GM12878 (cell line): Measurements from ENCODE around the gene ITSN2. TPM values are rescaled to one million over a fixed set of nuclear protein-coding genes. Genes with fewer than 3 reads are reported as not detected.
A peak's percentile ranks its signal among the peaks of the same experiment; 100 is the strongest.

Experiments
- ATAC-seq: fragments of 200-7000 bp; cut with Tn5 transposase; 3 replicates; pipeline ENCODE4 v1.9.1; 2020; ENCODE audit warnings: mild to moderate bottlenecking, moderate library complexity
- BruUV-seq: library from RNA; stranded (reverse); fragments of 400-500 nt; replicated peaks from 2 replicates; lab custom pipeline; 2021; lab: Mats Ljungman, UMichigan
- CTCF ChIA-PET: fragments of 300-600 bp; sonication (Branson Sonifier 250); formaldehyde crosslinking; extraction: SDS; loops from one replicate; lab custom pipeline; 2021; ENCODE audit warnings: inconsistent platforms; lab: Yijun Ruan, JAX
- POLR2A ChIA-PET: fragments of 350-600 bp; formaldehyde crosslinking; extraction: SDS; loops from one replicate; lab custom pipeline; 2021; ENCODE audit warnings: inconsistent platforms; lab: Charles Lee
- RAD21 ChIA-PET: fragments of 300-600 bp; sonication (Branson Sonifier 250); formaldehyde crosslinking; loops from one replicate; lab custom pipeline; 2023; ENCODE audit warnings: antibody characterized with exemption; ENCODE audit not compliant: unreplicated experiment; lab: Charles Lee
- SMC1A ChIA-PET: fragments of 300-600 bp; sonication (Branson Sonifier 250); formaldehyde crosslinking; loops from one replicate; lab custom pipeline; 2023; ENCODE audit not compliant: unreplicated experiment, uncharacterized antibody; lab: Charles Lee
- DNase-seq: peaks from one replicate; pipeline ENCODE4 v3.0.0-alpha.2; 2011; ENCODE audit warnings: low read depth, low spot score
- FAIRE-seq: peaks from 3 replicates; lab custom pipeline; 2011; peaks lifted over from hg19 to GRCh38; lab: Jason Lieb, UNC
- H2AFZ ChIP-seq: 2 replicates; pipeline ENCODE4 v1.6.0; 2011; ENCODE audit warnings: low read depth, low read length, control low read depth; ENCODE audit not compliant: control insufficient read depth
- H3K27ac ChIP-seq: 2 replicates; pipeline ENCODE4 v1.5.1; 2011; ENCODE audit warnings: control low read depth; ENCODE audit not compliant: control insufficient read depth, insufficient read depth
- H3K27me3 ChIP-seq, 2 experiments: replicated peaks in 1 of 2; 2 replicates each; pipeline versions ENCODE4 v1.6.0 to v1.6.1; 2011; ENCODE audit warnings: low read length in 1 of 2; ENCODE audit not compliant: control insufficient read depth in 2 of 2, insufficient read depth in 2 of 2
- H3K36me3 ChIP-seq, 2 experiments: 2 replicates each; pipeline ENCODE4 v1.5.1; 2011; ENCODE audit warnings: low read length in 1 of 2; ENCODE audit not compliant: control insufficient read depth in 2 of 2, insufficient read depth in 2 of 2
- H3K4me1 ChIP-seq: 2 replicates; pipeline ENCODE4 v1.6.1; 2011; ENCODE audit warnings: mild to moderate bottlenecking, low read length, moderate library complexity, mixed read lengths; ENCODE audit not compliant: control insufficient read depth, insufficient read depth
- H3K4me2 ChIP-seq: 2 replicates; pipeline ENCODE4 v1.6.0; 2011; ENCODE audit warnings: control low read depth; ENCODE audit not compliant: control insufficient read depth, insufficient read depth
- H3K4me3 ChIP-seq: fragments of 200-600 bp; sonication (generic); 2 replicates; pipeline ENCODE4 v1.5.1; 2016
- H3K79me2 ChIP-seq: 2 replicates; pipeline ENCODE4 v1.6.0; 2011; ENCODE audit warnings: low read length; ENCODE audit not compliant: control insufficient read depth, insufficient read depth
- H3K9ac ChIP-seq: 2 replicates; pipeline ENCODE4 v1.8.0; 2011; ENCODE audit warnings: low read length, control low read depth, mixed read lengths; ENCODE audit not compliant: control insufficient read depth, insufficient read depth
- H3K9me3 ChIP-seq: replicated peaks from 3 replicates; pipeline ENCODE4 v1.5.1; 2011; ENCODE audit warnings: mild to moderate bottlenecking, low read length; ENCODE audit not compliant: control insufficient read depth, insufficient read depth
- H4K20me1 ChIP-seq: 2 replicates; pipeline ENCODE4 v1.6.0; 2011; ENCODE audit not compliant: control insufficient read depth, insufficient read depth
- ASH2L ChIP-seq: fragments of 300-600, 200-600 bp; sonication (generic); IDR thresholded peaks from 2 replicates; pipeline ENCODE4 v1.6.1; 2017; ENCODE audit warnings: low read depth, mild to moderate bottlenecking, borderline replicate concordance
- BRCA1 ChIP-seq: IDR thresholded peaks from 2 replicates; pipeline ENCODE4 v1.6.1; 2011; ENCODE audit warnings: low read depth, low read length, improper control_type of control experiment
- CEBPB ChIP-seq, 2 experiments: fragments of 150-350 bp in 1 of 2; IDR thresholded peaks; 2 replicates each; pipeline ENCODE4 v1.6.1; 2012 to 2014; ENCODE audit warnings: low read depth in 2 of 2, low read length in 2 of 2, borderline replicate concordance in 1 of 2, inconsistent platforms in 1 of 2
- EZH2 ChIP-seq: IDR thresholded peaks from 2 replicates; pipeline ENCODE4 v1.6.1; 2012; ENCODE audit warnings: low read depth, mild to moderate bottlenecking, control low read depth, inconsistent platforms, low read length, borderline replicate concordance; ENCODE audit not compliant: control insufficient read depth
- GABPA ChIP-seq: IDR thresholded peaks from 2 replicates; pipeline ENCODE4 v1.6.1; 2014; ENCODE audit warnings: antibody characterized with exemption, low read depth, mild to moderate bottlenecking, inconsistent platforms
- IKZF2 ChIP-seq, 2 experiments: fragments of 450-650 bp; IDR thresholded peaks; 2 replicates each; pipeline ENCODE4 v1.6.1; 2017; ENCODE audit warnings: mild to moderate bottlenecking in 2 of 2, moderate library complexity in 2 of 2
- JUNB ChIP-seq: IDR thresholded peaks from 2 replicates; pipeline ENCODE4 v1.6.1; 2016; ENCODE audit warnings: antibody characterized with exemption, mild to moderate bottlenecking
- NRF1 ChIP-seq: conservative IDR thresholded peaks from 2 replicates; pipeline ENCODE4 v1.6.1; 2011; ENCODE audit warnings: mild to moderate bottlenecking, low read depth, low read length, improper control_type of control experiment
- POLR2A ChIP-seq: IDR thresholded peaks from 2 replicates; pipeline ENCODE4 v1.6.1; 2011; ENCODE audit warnings: low read depth, mild to moderate bottlenecking, low read length
- RB1 ChIP-seq: fragments of 450-650 bp; formaldehyde crosslinking; IDR thresholded peaks from 2 replicates; pipeline ENCODE4 v1.6.1; 2017; ENCODE audit warnings: mild to moderate bottlenecking, borderline replicate concordance
- RUNX3 ChIP-seq: IDR thresholded peaks from 2 replicates; pipeline ENCODE4 v1.6.1; 2012; ENCODE audit warnings: low read length, inconsistent platforms
- SKIL ChIP-seq: fragments of 450-650 bp; IDR thresholded peaks from 2 replicates; pipeline ENCODE4 v1.6.1; 2017; ENCODE audit warnings: mild to moderate bottlenecking, low read depth, inconsistent platforms; ENCODE audit not compliant: poor library complexity, severe bottlenecking
- SREBF2 ChIP-seq: IDR thresholded peaks from 2 replicates; pipeline ENCODE4 v1.6.1; 2012; ENCODE audit warnings: mild to moderate bottlenecking, low read length
- SRF ChIP-seq, 2 experiments: IDR thresholded peaks; 2 replicates each; pipeline ENCODE4 v1.6.1; 2011; ENCODE audit warnings: low read depth in 2 of 2, low read length in 2 of 2, mild to moderate bottlenecking in 1 of 2, moderate library complexity in 1 of 2
- WRNIP1 ChIP-seq: IDR thresholded peaks from 2 replicates; pipeline ENCODE4 v1.6.1; 2011; ENCODE audit warnings: low read depth, low read length, improper control_type of control experiment, borderline replicate concordance
- ZNF622 ChIP-seq: fragments of 450-650 bp; IDR thresholded peaks from 2 replicates; pipeline ENCODE4 v1.6.1; 2017; ENCODE audit warnings: mild to moderate bottlenecking, inconsistent platforms
- WGBS: methylation state at CpG from one replicate; pipeline ENCODE4 v1.1.6; 2016; ENCODE audit warnings: low lambda C conversion rate; ENCODE audit not compliant: insufficient replicate concordance, insufficient coverage; ENCODE audit errors: missing lambda C conversion rate; 5-methylcytosine and 5-hydroxymethylcytosine counted together
- in situ Hi-C: fragments of 300-500 bp; cut with MboI; formaldehyde crosslinking; loops from 9 replicates; pipeline ENCODE4 v1.14.3; 2018; ENCODE audit warnings: mixed read lengths
- intact Hi-C: fragments of 100-400 bp; cut with micrococcal nuclease; formaldehyde crosslinking; loops from one replicate; pipeline ENCODE4 v1.14.2; 2022; ENCODE audit not compliant: unreplicated experiment
- polyA plus RNA-seq, 11 experiments: library from polyadenylated mRNA; depleted of rRNA in 4 of 11; unstranded in 6 of 11; stranded (reverse) in 5 of 11; fragments of >200 nt; fragmentation: Nextera tagmentation in 4 of 11; fragmentation: Illumina TruSeq in 1 of 11; extraction: Ambion mirVana in 4 of 11; extraction: Trizol in 1 of 11; gene quantifications; 1 replicate in 1 of 11; 2 replicates in 10 of 11; pipeline versions ENCODE4 v1.2.1 to v1.2.3, GENCODE V29; 2011 to 2016; ENCODE audit warnings: inconsistent platforms in 2 of 11, missing spikeins in 2 of 11, low read depth in 1 of 11
- total RNA-seq, 4 experiments: library from RNA; depleted of rRNA in 3 of 4; stranded (reverse); fragments of >200 nt in 3 of 4; fragmentation: Illumina TruSeq in 1 of 4; extraction: Trizol in 1 of 4; gene quantifications; 2 replicates each; pipeline versions ENCODE4 v1.2.1 to v1.2.3, GENCODE V29; 2013 to 2021
- TF ChIP-seq, protein P1 (sequence below): fragments of 450-650 bp; IDR thresholded peaks from 2 replicates; pipeline ENCODE4 v1.6.1; 2017; ENCODE audit warnings: mild to moderate bottlenecking
- TF ChIP-seq, protein P2 (sequence below): IDR thresholded peaks from 2 replicates; pipeline ENCODE4 v1.6.1; 2011; ENCODE audit warnings: mild to moderate bottlenecking, low read depth, low read length, moderate library complexity; ENCODE audit not compliant: insufficient replicate concordance
- TF ChIP-seq, protein P3 (sequence below): IDR thresholded peaks from 2 replicates; pipeline ENCODE4 v1.6.1; 2012; ENCODE audit warnings: low read depth, low read length, improper control_type of control experiment

ITSN2 gene
- total and polyA plus RNA-seq, 10 of the 15 experiments (the other 5 are each of a cell fraction or from before 2014, with no cell fraction given) = 20.5 to 80.0 (median 54.7) TPM

- in situ Hi-C loops (no loop called here), intact Hi-C loops (no loop called here)
- FAIRE-seq = no peak
- Histone ChIP-seq H3K4me1 (peaks cover 14% of the 10 kb centered on the region), H4K20me1 (no peaks in the 10 kb centered on the region), H3K36me3 (peaks cover 6 to 8% of the 10 kb centered on the region in 2 experiments; a peak in 3 of 4 replicates), H3K4me2 (peak overlapping the region; percentile 18; the same call in 1 of the 2 replicates), H3K9ac (no peak overlapping the region), H3K27me3 (no peaks in the 10 kb centered on the region), H3K79me2 (no peaks in the 10 kb centered on the region), H2AFZ (no peak overlapping the region), H3K9me3 (no peaks in the 10 kb centered on the region), H3K4me3 (no peak overlapping the region), H3K27ac (peak overlapping the region; percentile 13; the same call in 1 of the 2 replicates)
- no peak for TF ChIP-seq SKIL
- TF ChIP-seq WRNIP1 = no peak
- no peak for TF ChIP-seq IKZF2 (IDR thresholded peaks at IDR 0.05)
- TF ChIP-seq, protein P1, sequence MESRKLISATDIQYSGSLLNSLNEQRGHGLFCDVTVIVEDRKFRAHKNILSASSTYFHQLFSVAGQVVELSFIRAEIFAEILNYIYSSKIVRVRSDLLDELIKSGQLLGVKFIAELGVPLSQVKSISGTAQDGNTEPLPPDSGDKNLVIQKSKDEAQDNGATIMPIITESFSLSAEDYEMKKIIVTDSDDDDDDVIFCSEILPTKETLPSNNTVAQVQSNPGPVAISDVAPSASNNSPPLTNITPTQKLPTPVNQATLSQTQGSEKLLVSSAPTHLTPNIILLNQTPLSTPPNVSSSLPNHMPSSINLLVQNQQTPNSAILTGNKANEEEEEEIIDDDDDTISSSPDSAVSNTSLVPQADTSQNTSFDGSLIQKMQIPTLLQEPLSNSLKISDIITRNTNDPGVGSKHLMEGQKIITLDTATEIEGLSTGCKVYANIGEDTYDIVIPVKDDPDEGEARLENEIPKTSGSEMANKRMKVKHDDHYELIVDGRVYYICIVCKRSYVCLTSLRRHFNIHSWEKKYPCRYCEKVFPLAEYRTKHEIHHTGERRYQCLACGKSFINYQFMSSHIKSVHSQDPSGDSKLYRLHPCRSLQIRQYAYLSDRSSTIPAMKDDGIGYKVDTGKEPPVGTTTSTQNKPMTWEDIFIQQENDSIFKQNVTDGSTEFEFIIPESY = no peak
- no peak for TF ChIP-seq RUNX3
- no peak for TF ChIP-seq SRF (IDR thresholded peaks at IDR 0.05; ENCODE audit: low read depth in 2 of 2, low read length in 2 of 2)
- TF ChIP-seq JUNB = no peak
- TF ChIP-seq NRF1 = no peak
- TF ChIP-seq ZNF622 = no peak
- TF ChIP-seq, protein P2, sequence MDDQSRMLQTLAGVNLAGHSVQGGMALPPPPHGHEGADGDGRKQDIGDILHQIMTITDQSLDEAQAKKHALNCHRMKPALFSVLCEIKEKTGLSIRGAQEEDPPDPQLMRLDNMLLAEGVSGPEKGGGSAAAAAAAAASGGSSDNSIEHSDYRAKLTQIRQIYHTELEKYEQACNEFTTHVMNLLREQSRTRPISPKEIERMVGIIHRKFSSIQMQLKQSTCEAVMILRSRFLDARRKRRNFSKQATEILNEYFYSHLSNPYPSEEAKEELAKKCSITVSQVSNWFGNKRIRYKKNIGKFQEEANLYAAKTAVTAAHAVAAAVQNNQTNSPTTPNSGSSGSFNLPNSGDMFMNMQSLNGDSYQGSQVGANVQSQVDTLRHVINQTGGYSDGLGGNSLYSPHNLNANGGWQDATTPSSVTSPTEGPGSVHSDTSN = no peak
- no peak for TF ChIP-seq GABPA
- no peak for TF ChIP-seq EZH2
- no peak for TF ChIP-seq CEBPB (IDR thresholded peaks at IDR 0.05; ENCODE audit: borderline replicate concordance in 1 of 2, low read depth in 2 of 2, low read length in 2 of 2)
- TF ChIP-seq ASH2L = no peak
- no peak for TF ChIP-seq SREBF2
- TF ChIP-seq POLR2A = no peak
- TF ChIP-seq RB1 = no peak
- no peak for TF ChIP-seq BRCA1
- TF ChIP-seq, protein P3, sequence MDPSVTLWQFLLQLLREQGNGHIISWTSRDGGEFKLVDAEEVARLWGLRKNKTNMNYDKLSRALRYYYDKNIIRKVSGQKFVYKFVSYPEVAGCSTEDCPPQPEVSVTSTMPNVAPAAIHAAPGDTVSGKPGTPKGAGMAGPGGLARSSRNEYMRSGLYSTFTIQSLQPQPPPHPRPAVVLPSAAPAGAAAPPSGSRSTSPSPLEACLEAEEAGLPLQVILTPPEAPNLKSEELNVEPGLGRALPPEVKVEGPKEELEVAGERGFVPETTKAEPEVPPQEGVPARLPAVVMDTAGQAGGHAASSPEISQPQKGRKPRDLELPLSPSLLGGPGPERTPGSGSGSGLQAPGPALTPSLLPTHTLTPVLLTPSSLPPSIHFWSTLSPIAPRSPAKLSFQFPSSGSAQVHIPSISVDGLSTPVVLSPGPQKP = no peak
- no TSS peak for BruUV-seq
- ChIA-PET SMC1A (interaction anchor here (0.8 to 3.5 kb wide), 15 partner anchors 9 to 600 kb away, joined by 3 to 16 read pairs (median 4); partner anchors contain the start of gene ITSN2), POLR2A (interaction anchor here (0.7 kb wide), 1 partner anchor 542 kb away, joined by 5 read pairs; no protein-coding TSS in a partner anchor), CTCF (interaction anchor here (0.7 to 2.2 kb wide), 9 partner anchors 11 to 103 kb away, joined by 3 to 10 read pairs (median 3); no protein-coding TSS in a partner anchor), RAD21 (interaction anchor here (0.6 to 1.5 kb wide), 7 partner anchors 54 to 349 kb away, joined by 3 to 4 read pairs (median 3); partner anchors contain the start of gene ATAD2B)
- no peak for DNase-seq
- ATAC-seq = no peak
- 53% methylated on average over 4 of the region's 4 CpGs for WGBS
These were observed 83.9 kb downstream of the ITSN2 start for GRCh38 chr2:24276349-24276899.
